HK-2 (cell line): ENCODE data around the gene GGA3.
"Not testable (repeated sequence)": the region's sequence is repeated elsewhere in the genome, so short reads cannot be mapped to it uniquely, and the experiment has no call there.

Experiments used
- DNase-seq: peaks from one replicate; pipeline ENCODE4 v3.0.0-alpha.2; 2018; ENCODE audit not compliant: unreplicated experiment

The GGA3 gene

GRCh38 chr17:75273977-75274708 lies 12.7 kb upstream of the GGA3 start:
- no peak for DNase-seq

GRCh38 chr17:75272848-75273184 lies 11.4 kb upstream of the GGA3 start:
- DNase-seq: no peak

GRCh38 chr17:75271955-75272847 lies 10.8 kb upstream of the GGA3 start:
- no peak for DNase-seq

DNA sequence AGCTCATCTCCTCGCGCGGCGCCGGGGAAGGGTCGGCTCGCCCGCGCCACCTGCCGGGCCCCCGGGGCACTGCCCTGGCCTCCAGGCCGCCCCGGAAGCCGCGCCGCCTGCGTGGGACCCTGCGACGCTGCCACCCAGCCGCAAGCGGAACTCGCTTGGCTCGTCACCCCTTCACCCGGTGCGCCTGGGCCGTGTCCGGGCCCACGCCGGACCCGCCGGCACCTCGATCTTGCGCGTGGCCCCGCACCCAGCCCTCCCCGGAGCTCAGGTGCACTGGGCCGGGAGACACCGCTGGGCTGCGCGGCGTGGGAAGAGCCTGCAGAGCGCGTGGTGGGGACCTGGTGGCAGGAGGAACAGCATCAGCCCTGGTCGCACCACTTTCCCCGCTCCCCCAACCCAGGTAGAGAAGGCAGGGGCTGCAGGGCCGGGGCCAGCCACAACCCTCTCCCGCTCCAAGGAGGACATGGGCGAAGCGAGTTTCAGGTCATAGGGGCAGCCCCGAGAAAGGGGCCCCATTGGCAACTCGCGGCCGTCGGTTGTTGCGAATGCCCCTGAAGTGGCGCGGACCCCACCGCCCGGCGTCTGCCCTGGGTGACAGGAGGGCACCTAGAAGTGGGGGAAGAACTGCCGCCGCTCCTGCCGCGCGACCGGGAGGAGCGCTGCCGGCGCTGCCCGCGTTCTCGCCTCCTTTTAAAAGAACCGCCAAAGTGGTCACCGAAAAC lies 10.0 kb upstream of the GGA3 start:
- peak; percentile 82 for DNase-seq

- DNase-seq: no peak
Measured at GRCh38 chr17:75270966-75271232, 9.5 kb upstream of the GGA3 start, which contains the start of gene MIF4GD. MIF4GD (minus strand) TSS chr17:75271231; CDS start chr17:75270195, 1,036 bp downstream.

- DNase-seq: peak; percentile 79
Measured at GRCh38 chr17:75270218-75270965, 9.0 kb upstream of the GGA3 start.

GRCh38 chr17:75269844-75270217 lies 8.4 kb upstream of the GGA3 start:
- DNase-seq: no peak

- DNase-seq: no peak
Measured at GRCh38 chr17:75267411-75268232, 6.2 kb upstream of the GGA3 start.

GRCh38 chr17:75267153-75267410 lies 5.7 kb upstream of the GGA3 start:
- DNase-seq: no peak

GRCh38 chr17:75266316-75267152 lies 5.1 kb upstream of the GGA3 start:
- DNase-seq: no peak

GRCh38 chr17:75265614-75266315 lies 4.4 kb upstream of the GGA3 start:
- DNase-seq: no peak

DNA sequence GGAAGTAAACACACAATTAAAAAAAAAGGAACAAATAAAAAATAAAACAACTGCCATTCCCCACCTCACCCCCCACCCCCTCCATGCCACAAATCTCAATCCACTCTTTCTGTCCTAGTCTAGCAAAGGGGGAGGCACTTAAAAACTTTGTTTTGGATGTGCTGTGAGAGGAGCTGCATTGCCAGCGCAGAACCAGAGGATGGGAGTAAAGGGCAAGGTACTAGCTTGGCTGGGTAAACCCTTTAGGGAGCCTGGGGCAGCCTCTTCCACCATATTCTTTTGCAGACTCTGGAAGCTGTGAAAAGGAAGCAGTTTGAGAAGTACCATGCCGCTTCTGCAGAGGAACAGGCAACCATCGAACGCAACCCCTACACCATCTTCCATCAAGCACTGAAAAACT lies 1.6 kb upstream of the GGA3 start:
- no peak for DNase-seq

DNA sequence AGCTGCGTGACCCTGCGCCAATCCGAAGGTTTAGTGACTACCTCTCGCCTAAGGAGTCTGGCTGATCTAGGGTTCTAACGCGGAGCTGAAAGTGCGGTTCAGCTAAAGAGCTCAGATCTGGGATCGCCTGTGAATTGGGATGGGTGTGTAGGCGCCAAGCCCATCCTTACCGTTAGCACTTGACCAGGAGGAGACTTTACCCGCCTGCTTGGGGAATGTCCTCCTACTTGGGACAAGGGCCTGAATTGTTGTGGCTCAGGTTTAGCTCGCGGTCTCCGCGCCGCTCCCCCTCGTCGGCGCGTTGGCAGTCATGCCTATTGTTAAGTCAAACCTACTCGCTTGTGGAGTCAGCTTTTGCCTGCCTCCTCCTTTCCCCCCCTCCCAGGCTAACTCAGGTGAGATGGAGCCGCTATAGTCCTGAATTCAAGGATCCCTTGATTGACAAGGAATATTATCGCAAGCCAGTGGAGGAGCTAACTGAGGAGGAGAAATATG lies 753 bp upstream of the GGA3 start:
- no peak for DNase-seq

DNA sequence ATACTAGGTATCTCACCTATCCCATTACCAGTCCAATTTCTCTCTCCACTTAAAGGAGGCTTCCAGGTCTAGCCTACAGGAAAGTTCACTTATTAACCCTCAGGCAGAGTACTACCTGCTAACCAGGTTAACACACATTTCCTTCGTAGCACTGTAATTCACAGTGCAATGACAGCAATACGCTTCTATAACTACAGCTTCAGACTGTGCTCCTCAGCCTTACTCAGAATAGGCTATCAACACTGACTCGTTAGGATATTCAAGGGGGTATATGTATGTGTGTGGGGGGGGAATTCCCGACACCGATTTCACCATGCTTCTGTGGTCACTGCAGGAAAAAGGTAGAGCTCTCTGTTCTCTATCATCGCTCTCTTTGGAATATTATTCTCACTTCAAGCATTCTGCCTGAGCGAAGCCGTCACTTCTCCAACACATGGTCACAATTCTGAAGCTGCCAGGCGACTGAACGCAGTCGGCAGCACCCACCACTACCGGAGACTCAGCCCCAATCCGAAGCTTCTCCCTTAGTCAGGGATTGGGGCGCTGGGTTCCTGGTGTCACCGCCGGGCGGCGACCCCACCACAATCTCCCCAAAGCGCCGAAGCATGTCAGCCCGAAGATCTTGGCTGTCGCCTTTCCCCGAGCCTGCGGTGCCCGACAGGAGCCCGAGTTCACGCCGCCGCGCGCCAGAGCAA lies 618 bp downstream of the GGA3 start:
- no peak for DNase-seq

DNA sequence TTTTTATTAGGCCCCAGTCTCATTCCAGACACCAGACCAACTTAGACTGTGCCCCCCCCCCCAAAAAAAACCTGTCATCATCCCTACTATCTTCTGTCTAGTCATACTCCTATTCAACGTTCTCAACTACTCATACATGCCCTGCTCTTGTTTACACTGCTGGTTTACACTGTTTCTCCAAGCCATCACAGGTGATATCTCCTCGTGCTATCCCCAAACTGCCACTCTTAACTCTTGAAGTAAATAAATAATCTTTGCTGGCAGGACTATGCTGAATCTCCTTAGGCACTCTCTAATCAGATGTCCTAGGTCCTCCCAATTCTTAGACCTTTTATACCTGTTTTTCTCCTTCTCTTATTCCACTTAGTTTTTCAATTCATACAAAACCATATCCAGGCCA lies 4.2 kb downstream of the GGA3 start:
- DNase-seq: not testable (repeated sequence)

GRCh38 chr17:75255954-75256698 lies 5.3 kb downstream of the GGA3 start:
- DNase-seq: not testable (repeated sequence)

GRCh38 chr17:75252039-75252816 lies 9.2 kb downstream of the GGA3 start:
- no peak for DNase-seq
